Gastroesophageal sphincter (tissue), 4 donors: ENCODE data around the gene LEP. TPM values are rescaled to one million over a fixed set of nuclear protein-coding genes. Genes with fewer than 3 reads are reported as not detected.
A peak's percentile ranks its signal among the peaks of the same experiment; 100 is the strongest.

Source experiments
- ATAC-seq: fragments of 150-250 bp; one replicate; pipeline ENCODE4 v1.9.1; 2016; ENCODE audit warnings: mild to moderate bottlenecking, moderate library complexity
- H3K27ac ChIP-seq, 4 donors: fragments of 200-600 bp; sonication (generic) in 3 of 4; 1 replicate in 3 of 4; 2 replicates in 1 of 4; pipeline ENCODE4 v1.5.1; 2016 to 2019
- H3K27me3 ChIP-seq: fragments of 200-600 bp; sonication (generic); one replicate; pipeline ENCODE4 v1.5.1; 2019
- H3K36me3 ChIP-seq, 2 donors: fragments of 200-600 bp; sonication (generic); one replicate each; pipeline ENCODE4 v1.5.1; 2019; ENCODE audit warnings: control low read depth in 1 of 2
- H3K4me1 ChIP-seq, 3 donors: fragments of 200-600 bp; sonication (generic); 1 replicate in 2 of 3; 2 replicates in 1 of 3; pipeline ENCODE4 v1.5.1; 2016 to 2019; ENCODE audit warnings: control low read depth in 2 of 3
- H3K4me3 ChIP-seq, 2 donors: fragments of 200-600 bp; sonication (generic); one replicate each; pipeline ENCODE4 v1.5.1; 2019; ENCODE audit warnings: mild to moderate bottlenecking in 1 of 2, moderate library complexity in 1 of 2
- H3K9me3 ChIP-seq, 3 donors: fragments of 200-600 bp; sonication (generic); one replicate each; pipeline ENCODE4 v1.5.1; 2017 to 2019; ENCODE audit warnings: control low read depth in 2 of 3
- EP300 ChIP-seq: sonication (generic); formaldehyde crosslinking; IDR thresholded peaks from one replicate; pipeline ENCODE4 v1.6.1; 2017; ENCODE audit warnings: antibody characterized with exemption, mild to moderate bottlenecking
- POLR2A ChIP-seq, 2 donors: fragments of 450-650 bp; IDR thresholded peaks; one replicate each; pipeline ENCODE4 v1.6.1; 2017; ENCODE audit warnings: antibody characterized with exemption in 2 of 2, mild to moderate bottlenecking in 2 of 2, moderate library complexity in 1 of 2
- POLR2AphosphoS5 ChIP-seq: sonication (generic); formaldehyde crosslinking; IDR thresholded peaks from one replicate; pipeline ENCODE4 v1.6.1; 2017; ENCODE audit warnings: antibody characterized with exemption
- WGBS, 2 donors: methylation state at CpG; one replicate each; pipeline ENCODE4 v1.1.5; 2018; ENCODE audit warnings: low coverage in 1 of 2; 5-methylcytosine and 5-hydroxymethylcytosine counted together
- total RNA-seq, 4 donors: library from RNA; depleted of rRNA; stranded (reverse); fragments of >200 nt; gene quantifications; one replicate each; pipeline ENCODE4 v1.1.0, GENCODE V29; 2016
- TF ChIP-seq, protein P1 (sequence below), 4 experiments: fragments of 200-600 bp in 2 of 4; fragments of 450-650 bp in 2 of 4; sonication (generic) in 1 of 4; IDR thresholded peaks; one replicate each; pipeline ENCODE4 v1.5.1; 2017 to 2019; ENCODE audit warnings: antibody characterized with exemption in 4 of 4, mild to moderate bottlenecking in 2 of 4, moderate library complexity in 2 of 4

Gene LEP
- total RNA-seq, 4 donors from 2014 or later = 0.15 to 6.6 TPM; not detected in 2

DNA sequence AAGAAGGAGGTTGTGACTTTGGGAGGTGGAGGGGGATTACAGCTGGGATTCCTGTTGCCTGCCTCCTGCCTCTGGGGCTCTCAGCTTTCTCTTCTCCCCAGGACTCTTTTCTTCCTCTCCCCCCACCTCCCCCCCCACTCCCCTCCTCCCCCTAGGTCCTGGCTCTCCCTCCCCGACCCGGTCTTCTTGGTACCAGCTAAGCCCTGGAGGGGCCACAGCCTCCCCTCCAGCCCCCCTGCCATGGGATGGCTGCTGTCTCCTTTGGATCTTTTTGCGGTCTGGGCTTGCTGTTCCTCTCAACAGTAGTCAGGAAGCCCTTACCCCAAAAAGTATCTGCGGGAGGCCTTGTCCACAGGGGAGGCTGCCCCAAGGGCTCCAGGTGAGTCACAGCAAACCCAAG lies 33.5 kb upstream of the LEP start:
- WGBS, 2 donors = 34% methylated on average over 2 of the region's 4 CpGs; no CpG with 5 or more reads in 1 of the 2 donors
- no peak overlapping the region for H3K27ac ChIP-seq
- H3K27me3 ChIP-seq = peaks cover 95% of the 10 kb centered on the region
- no peak for ATAC-seq
- peaks cover 0 to 6% (median 0%) of the 10 kb centered on the region in 3 donors for H3K4me1 ChIP-seq
- no peak for TF ChIP-seq POLR2AphosphoS5
- TF ChIP-seq, protein P1, sequence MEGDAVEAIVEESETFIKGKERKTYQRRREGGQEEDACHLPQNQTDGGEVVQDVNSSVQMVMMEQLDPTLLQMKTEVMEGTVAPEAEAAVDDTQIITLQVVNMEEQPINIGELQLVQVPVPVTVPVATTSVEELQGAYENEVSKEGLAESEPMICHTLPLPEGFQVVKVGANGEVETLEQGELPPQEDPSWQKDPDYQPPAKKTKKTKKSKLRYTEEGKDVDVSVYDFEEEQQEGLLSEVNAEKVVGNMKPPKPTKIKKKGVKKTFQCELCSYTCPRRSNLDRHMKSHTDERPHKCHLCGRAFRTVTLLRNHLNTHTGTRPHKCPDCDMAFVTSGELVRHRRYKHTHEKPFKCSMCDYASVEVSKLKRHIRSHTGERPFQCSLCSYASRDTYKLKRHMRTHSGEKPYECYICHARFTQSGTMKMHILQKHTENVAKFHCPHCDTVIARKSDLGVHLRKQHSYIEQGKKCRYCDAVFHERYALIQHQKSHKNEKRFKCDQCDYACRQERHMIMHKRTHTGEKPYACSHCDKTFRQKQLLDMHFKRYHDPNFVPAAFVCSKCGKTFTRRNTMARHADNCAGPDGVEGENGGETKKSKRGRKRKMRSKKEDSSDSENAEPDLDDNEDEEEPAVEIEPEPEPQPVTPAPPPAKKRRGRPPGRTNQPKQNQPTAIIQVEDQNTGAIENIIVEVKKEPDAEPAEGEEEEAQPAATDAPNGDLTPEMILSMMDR (IDR thresholded peaks at IDR 0.05) = no peak
- TF ChIP-seq POLR2A (IDR thresholded peaks at IDR 0.05) = no peak
- TF ChIP-seq EP300 = no peak
- H3K4me3 ChIP-seq = no peak overlapping the region
- no peaks in the 10 kb centered on the region for H3K36me3 ChIP-seq
- H3K9me3 ChIP-seq = no peaks in the 10 kb centered on the region

DNA sequence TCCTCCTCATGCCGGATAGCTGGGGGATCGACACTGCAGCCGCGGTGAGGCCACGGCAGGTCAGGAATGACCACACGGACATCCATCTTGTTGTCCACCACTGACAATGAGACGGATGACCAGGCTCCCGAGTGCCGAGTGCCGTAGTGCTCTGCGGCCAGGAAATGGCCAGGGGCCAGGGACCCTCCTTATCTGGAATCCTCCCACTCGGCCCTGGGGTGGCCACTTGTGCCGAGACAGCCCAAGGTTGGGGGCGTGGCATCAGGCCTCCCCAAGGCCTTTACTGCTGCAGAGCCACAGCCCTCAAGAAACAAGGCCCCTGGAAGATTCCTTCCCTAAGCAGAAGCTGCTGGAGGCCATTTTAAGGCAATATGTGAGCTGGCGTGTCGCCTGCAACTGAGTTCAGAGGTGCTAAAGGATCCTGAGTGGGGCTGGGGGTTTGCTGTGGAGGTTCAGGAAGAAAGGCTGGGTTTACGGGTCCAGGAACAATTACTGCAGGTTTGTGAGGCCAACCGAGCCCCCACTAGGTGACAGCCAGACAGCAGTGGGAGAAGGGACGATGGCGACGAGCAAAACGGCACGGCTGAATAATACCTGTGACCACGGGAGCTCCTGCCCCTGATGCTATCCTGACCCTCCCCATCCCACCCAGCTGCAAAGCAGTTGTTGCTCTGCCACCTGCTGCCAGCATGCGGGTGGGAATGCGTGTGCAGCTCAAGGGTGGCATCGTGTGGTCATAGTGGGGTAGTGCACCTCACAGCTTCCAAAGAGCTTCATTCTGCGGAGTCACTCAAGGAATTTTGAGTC lies 31.6 kb upstream of the LEP start:
- no peaks in the 10 kb centered on the region for H3K36me3 ChIP-seq
- peaks cover 0 to 6% (median 0%) of the 10 kb centered on the region in 3 donors for H3K4me1 ChIP-seq
- peak; percentile 69 for ATAC-seq
- no peak overlapping the region for H3K4me3 ChIP-seq
- H3K9me3 ChIP-seq = no peaks in the 10 kb centered on the region
- H3K27ac ChIP-seq = no peak overlapping the region
- peaks cover 77% of the 10 kb centered on the region for H3K27me3 ChIP-seq
- TF ChIP-seq, protein P1 (IDR thresholded peaks at IDR 0.05) = peak in 3 of 4 experiments; percentile 95 to 98 (median 97)
- TF ChIP-seq EP300 (no peak), POLR2AphosphoS5 (peak; percentile 52)
- WGBS, 2 donors = 2% methylated on average over 14 of the region's 28 CpGs; no CpG with 5 or more reads in 1 of the 2 donors

DNA sequence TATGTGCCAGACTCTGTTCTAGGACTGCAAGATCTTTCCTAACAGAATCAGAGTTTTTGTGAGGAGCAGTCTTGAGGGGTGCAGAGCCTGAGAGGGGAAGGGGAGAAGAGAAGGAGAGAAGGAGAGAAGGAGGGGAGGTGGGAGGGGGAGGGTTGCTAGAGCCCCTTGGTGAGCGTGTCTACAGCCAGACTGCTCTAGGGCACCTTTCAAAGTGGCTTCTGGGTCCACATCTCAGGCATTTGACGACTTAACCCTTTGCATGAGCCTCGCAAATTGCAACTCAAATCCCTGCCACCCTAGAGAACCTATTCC lies 31.1 kb upstream of the LEP start:
- Histone ChIP-seq H3K27me3 (peaks cover 72% of the 10 kb centered on the region), H3K36me3 (no peaks in the 10 kb centered on the region), H3K9me3 (no peaks in the 10 kb centered on the region), H3K27ac (no peak overlapping the region), H3K4me1 (peaks cover 0 to 6% (median 0%) of the 10 kb centered on the region in 3 donors), H3K4me3 (no peak overlapping the region)
- WGBS, 2 donors = 33% methylated on average over 3 of the region's 3 CpGs; no CpG with 5 or more reads in 1 of the 2 donors
- TF ChIP-seq, protein P1 (IDR thresholded peaks at IDR 0.05) = no peak
- no peak for TF ChIP-seq POLR2A (IDR thresholded peaks at IDR 0.05)
- TF ChIP-seq POLR2AphosphoS5 = no peak
- no peak for TF ChIP-seq EP300
- ATAC-seq = no peak

DNA sequence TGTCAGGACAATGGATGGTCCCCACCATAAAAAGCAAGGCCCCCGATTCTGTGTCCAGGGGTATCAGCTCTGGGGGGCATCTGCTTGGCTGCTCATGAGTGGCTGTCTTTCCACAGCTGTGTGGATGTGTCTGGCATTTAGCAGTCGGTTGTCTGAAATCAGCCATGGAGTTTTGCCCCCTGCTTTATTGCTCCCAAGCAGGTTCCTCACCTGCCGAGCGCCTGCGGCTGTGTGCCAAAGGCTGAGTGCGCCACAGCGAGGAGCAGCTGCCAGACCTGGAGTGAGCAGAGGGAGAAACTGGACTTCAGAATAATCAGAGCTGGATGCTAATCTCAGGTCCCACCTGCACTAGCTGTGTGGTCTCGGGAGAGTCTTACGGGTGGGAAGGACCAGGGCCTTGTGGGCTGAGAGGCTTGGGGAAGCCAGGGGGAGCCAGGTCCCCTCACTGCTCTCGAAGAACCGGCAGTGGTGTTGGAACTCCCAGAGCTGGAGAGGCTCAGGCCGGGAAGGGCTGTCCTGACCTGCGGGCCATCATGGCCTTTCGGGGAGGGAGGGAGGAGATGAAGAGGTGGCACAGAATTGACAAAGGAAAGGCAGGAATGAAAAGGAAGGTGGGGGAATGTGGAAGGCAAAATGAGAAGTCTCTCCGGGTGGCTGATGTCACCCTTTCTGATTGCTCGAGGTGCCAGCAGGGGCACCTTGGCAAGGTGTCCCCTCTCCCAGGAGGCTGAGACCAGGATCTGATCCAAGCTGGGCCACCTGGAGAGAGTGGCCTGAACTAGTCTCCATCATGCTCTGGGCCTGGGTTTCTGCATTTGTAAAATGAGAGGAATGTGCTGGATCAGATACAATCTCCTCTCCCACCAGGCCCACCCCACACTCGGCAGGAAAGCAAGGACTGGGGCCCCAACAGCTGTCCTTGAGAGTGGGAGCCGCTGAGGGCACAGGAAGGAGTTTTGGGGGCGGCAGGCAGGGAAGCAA lies 30.2 kb upstream of the LEP start:
- 58 to 90% methylated on average over 2 to 9 of the region's 19 CpGs for WGBS, 2 donors
- Histone ChIP-seq H3K4me1 (peaks cover 0 to 6% (median 0%) of the 10 kb centered on the region in 3 donors), H3K36me3 (no peaks in the 10 kb centered on the region), H3K4me3 (no peak overlapping the region), H3K9me3 (no peaks in the 10 kb centered on the region), H3K27me3 (peaks cover 65% of the 10 kb centered on the region), H3K27ac (no peak overlapping the region)
- ATAC-seq = no peak
- TF ChIP-seq POLR2AphosphoS5 = no peak

DNA sequence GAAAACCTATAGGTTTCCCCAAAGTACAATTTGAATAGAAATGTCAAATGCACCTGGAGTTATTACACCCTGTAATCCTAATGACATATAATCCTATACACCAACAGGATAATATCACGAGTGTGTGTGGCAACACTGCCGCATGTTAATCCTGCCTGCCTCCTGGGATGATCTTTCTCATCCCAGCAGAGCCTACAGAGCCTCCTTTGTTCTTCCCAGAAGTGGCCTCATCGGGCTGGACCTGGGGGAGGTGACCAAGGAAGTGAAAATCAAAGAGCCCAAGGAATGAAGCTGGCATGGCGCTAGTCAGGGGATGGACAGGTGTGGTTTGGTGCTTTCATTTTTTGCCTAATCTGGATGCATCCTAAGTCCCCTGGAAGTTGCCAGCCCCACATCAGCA lies 29.5 kb upstream of the LEP start:
- Histone ChIP-seq H3K9me3 (no peaks in the 10 kb centered on the region), H3K27ac (no peak overlapping the region), H3K36me3 (no peaks in the 10 kb centered on the region), H3K27me3 (peaks cover 65% of the 10 kb centered on the region), H3K4me1 (peaks cover 0 to 6% (median 0%) of the 10 kb centered on the region in 3 donors), H3K4me3 (no peak overlapping the region)
- 48 to 67% methylated on average over 3 to 4 of the region's 4 CpGs for WGBS, 2 donors
- ATAC-seq = no peak
- TF ChIP-seq POLR2A (IDR thresholded peaks at IDR 0.05) = no peak
- TF ChIP-seq POLR2AphosphoS5 = no peak
- TF ChIP-seq, protein P1 (IDR thresholded peaks at IDR 0.05) = no peak
- no peak for TF ChIP-seq EP300
